ENCODE results near the gene LNX2.

LNX2 gene

GRCh38 chr13:27549406-27549981 lies 70.8 kb downstream of the LNX2 start:
- no peak for DNase-seq

GRCh38 chr13:27542220-27542619 lies 78.1 kb downstream of the LNX2 start:
- DNase-seq, result no peak

GRCh38 chr13:27541386-27541785 lies 78.9 kb downstream of the LNX2 start:
- no peak for DNase-seq

GRCh38 chr13:27536361-27537101 lies 83.8 kb downstream of the LNX2 start:
- DNase-seq, result no peak

GRCh38 chr13:27535546-27535945 lies 84.8 kb downstream of the LNX2 start:
- no peak for DNase-seq

- DNase-seq, result no peak
These were observed 85.3 kb downstream of the LNX2 start for GRCh38 chr13:27534981-27535380.

GRCh38 chr13:27534108-27534980 lies 86.0 kb downstream of the LNX2 start:
- no peak for DNase-seq

GRCh38 chr13:27533155-27533643 lies 87.1 kb downstream of the LNX2 start:
- DNase-seq, result peak in 3 of 4 experiments; percentile 6 to 16 (median 11)

GRCh38 chr13:27528908-27529307 lies 91.4 kb downstream of the LNX2 start:
- DNase-seq, result no peak

GRCh38 chr13:27526516-27526915 lies 93.8 kb downstream of the LNX2 start:
- no peak for DNase-seq

GRCh38 chr13:27524981-27525975 lies 95.1 kb downstream of the LNX2 start:
- no peak for DNase-seq

- no peak for DNase-seq
These were observed 96.8 kb downstream of the LNX2 start for GRCh38 chr13:27523346-27524073.

GRCh38 chr13:27522847-27523246 lies 97.5 kb downstream of the LNX2 start:
- DNase-seq, result no peak

GRCh38 chr13:27516103-27516502 lies 104.2 kb downstream of the LNX2 start:
- no peak for DNase-seq

GRCh38 chr13:27510082-27510481 lies 110.2 kb downstream of the LNX2 start:
- DNase-seq, result no peak

GRCh38 chr13:27508802-27509201 lies 111.5 kb downstream of the LNX2 start:
- DNase-seq, result no peak

- no peak for DNase-seq
These were observed 114.5 kb downstream of the LNX2 start for GRCh38 chr13:27505792-27506191.

- no peak for DNase-seq
These were observed 115.5 kb downstream of the LNX2 start for GRCh38 chr13:27504868-27505194.

GRCh38 chr13:27504128-27504867 lies 116.0 kb downstream of the LNX2 start:
- DNase-seq, result no peak

GRCh38 chr13:27500806-27501534 lies 119.4 kb downstream of the LNX2 start:
- no peak for DNase-seq
